Fibroblast of villous mesenchyme (primary cell): Measurements from ENCODE around the gene OR52K1. TPM values are rescaled to one million over a fixed set of nuclear protein-coding genes. Genes with fewer than 3 reads are reported as not detected.

ENCODE experiments used
- DNase-seq: peaks from one replicate; pipeline ENCODE4 v3.0.0-alpha.2; 2010; ENCODE audit warnings: low read depth
- H3K4me3 ChIP-seq: 2 replicates; pipeline ENCODE4 v1.5.1; 2011; ENCODE audit warnings: low read depth, mild to moderate bottlenecking, low read length
- total RNA-seq: library from RNA; depleted of rRNA; stranded (reverse); fragments of >200 nt; gene quantifications from 2 replicates; pipeline ENCODE4 v1.2.3, GENCODE V29; 2012
- TF ChIP-seq, protein P1 (sequence below): IDR thresholded peaks from 2 replicates; pipeline ENCODE4 v1.5.1; 2012; ENCODE audit warnings: low read depth, mild to moderate bottlenecking, low read length; ENCODE audit not compliant: insufficient read depth

OR52K1 gene
- total RNA-seq, 1 donor = not detected

DNA sequence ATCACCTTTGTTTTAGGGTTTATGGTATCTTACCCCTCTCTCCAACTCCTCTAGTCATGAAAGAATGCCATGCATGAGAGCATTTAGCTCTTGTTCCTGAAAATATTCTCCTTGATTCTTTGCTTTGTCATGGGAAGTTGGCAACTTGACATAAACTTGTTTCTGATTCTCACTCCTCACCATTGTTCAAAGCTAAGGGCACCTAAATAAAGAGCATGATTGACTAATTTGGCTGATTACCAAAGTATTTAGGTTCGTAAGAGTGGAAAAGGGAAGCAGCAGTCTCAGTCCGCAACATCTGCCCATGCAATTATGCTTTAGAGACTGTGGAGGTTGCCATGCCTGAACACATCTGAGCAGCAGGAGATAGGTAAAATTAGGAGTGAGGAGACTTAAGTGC, 26.4 kb downstream of the OR52K1 start:
- TF ChIP-seq, protein P1, sequence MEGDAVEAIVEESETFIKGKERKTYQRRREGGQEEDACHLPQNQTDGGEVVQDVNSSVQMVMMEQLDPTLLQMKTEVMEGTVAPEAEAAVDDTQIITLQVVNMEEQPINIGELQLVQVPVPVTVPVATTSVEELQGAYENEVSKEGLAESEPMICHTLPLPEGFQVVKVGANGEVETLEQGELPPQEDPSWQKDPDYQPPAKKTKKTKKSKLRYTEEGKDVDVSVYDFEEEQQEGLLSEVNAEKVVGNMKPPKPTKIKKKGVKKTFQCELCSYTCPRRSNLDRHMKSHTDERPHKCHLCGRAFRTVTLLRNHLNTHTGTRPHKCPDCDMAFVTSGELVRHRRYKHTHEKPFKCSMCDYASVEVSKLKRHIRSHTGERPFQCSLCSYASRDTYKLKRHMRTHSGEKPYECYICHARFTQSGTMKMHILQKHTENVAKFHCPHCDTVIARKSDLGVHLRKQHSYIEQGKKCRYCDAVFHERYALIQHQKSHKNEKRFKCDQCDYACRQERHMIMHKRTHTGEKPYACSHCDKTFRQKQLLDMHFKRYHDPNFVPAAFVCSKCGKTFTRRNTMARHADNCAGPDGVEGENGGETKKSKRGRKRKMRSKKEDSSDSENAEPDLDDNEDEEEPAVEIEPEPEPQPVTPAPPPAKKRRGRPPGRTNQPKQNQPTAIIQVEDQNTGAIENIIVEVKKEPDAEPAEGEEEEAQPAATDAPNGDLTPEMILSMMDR = no peak
- no peak for DNase-seq
- H3K4me3 ChIP-seq = no peak overlapping the region

DNA sequence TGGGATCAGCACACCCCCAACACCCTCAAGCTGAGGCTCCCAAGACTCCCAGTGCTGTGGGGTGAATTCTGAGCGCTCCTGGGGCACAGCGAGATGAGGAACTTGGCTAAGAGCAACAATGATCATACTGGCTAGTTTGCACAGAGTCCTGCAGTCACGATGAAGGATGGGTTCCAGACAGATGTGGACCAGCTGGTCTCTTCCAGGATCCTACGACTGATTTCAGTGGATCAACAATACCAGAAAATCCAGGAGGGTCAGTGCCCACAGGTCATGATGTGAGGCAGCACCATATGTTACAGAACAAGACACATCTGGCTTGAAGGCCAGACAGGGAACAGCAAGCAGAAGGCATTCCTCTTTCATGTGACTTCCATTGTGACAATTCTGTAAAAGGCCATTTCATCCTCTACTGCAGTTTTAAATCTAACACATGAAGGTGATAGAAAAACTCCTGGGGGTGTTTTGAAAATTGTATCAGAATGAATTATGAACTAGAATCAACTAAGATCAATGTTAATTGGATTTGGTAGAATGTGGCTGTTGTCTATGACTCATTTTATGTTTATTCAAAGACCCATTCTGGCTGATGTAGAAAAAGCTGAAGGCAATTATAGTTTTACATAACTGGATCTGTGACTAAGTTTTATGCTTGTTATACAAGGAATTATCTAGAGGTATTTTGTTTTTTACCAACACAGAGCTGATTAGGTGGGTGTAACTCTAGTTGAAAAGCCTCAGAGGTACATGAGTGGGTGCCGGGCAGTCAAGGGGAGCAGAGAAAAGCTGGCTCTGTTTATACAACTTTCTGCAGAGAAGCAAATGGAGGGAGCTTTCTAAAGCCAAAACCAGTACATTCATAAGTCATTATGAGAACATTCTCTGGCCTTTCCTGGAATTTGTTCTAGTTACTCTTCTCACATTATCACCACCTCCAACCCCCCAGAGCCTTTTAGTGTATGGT, 29.1 kb downstream of the OR52K1 start:
- TF ChIP-seq, protein P1 = no peak
- no peak overlapping the region for H3K4me3 ChIP-seq
- no peak for DNase-seq

DNA sequence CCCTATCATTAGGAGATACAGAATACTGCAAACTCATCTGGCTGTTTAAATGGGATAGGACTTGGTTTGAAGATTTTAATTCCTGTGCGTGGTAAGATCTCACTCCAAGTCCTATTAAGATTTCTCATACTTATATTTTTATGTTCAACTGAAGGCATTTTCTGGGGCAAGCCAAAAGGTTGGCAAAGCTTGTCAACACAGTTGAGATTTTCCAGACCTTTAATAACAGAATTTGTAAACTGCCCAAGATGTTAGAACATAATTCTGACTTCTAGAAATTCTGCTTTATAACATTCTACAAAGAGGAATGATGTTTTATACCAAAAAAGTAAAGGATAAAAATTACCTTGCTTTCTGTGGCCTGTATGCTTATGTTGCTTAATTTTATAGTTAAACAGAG, 31.8 kb downstream of the OR52K1 start:
- H3K4me3 ChIP-seq = no peak overlapping the region
- no peak for DNase-seq
- TF ChIP-seq, protein P1 = no peak

DNA sequence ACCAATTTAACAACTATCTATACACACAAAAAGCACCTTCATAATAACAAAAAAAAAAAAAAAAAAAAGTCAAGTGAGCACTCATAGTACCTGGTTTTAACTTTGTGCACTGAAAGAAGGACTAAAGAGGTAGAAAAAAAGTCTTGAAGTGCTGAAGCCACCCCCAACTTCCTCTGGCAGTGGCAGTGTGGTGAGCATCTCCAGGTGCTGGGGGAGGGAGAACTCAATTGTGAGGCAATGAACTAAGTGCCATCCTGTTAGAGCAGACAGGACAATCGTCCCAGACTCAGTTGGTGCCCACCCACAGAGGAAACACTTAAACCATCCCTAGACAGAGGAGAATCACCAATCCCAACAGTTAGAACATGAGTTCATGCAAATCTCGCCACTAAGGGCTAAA, 39.9 kb downstream of the OR52K1 start:
- no peak for DNase-seq
- TF ChIP-seq, protein P1 = no peak
- H3K4me3 ChIP-seq = no peak overlapping the region

DNA sequence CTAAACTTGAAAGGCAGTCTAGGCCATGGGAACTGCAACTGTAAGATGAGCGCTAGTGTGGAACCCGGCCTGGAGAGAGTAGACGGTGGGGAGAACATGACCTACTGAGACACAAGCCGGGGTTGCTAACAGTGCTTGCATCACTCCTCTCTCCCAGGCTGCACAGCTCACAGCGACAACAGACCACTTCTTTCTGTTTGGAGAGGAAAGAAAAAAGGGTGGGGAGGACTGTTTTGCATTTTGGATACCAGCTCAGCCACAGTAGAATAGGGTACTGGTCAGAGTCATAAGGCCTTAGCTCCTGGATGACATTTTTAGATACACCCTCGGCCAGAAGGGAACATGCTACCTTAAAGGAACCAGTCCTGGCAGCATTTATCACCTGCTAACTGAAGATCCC, 40.3 kb downstream of the OR52K1 start:
- no peak for DNase-seq
- TF ChIP-seq, protein P1 = no peak
- no peak overlapping the region for H3K4me3 ChIP-seq

DNA sequence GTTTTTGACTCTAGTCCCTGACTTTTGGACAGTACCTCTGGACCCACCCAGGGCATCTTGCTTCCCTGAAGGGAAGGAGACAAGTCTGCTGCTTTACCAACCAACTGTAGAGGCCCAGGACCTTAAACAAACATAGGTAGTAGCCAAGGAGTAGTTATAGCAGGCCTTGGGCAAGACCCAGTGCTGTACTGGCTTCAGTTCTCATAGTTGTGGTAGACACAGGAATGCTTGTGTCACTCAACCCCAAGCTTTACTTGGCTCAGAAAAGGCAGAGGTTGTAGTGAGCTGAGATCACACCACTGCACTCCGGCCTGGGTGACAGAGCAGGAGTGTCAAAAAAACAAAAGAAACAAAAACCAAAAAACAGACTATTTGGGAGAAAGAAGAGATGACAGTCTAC, 41.2 kb downstream of the OR52K1 start:
- TF ChIP-seq, protein P1 = no peak
- no peak for DNase-seq
- H3K4me3 ChIP-seq = no peak overlapping the region
